Hematopoietic multipotent progenitor cell treated with erythropoietin and hydrocortisone succinate and interleukin-3 and kit ligand, for 15 days (in vitro differentiated cells): ENCODE data around the gene ANP32E.
"Not testable (repeated sequence)": the region's sequence is repeated elsewhere in the genome, so short reads cannot be mapped to it uniquely, and the experiment has no call there.

Experiments used
- DNase-seq: peaks from one replicate; pipeline ENCODE4 v3.0.0-alpha.2; 2015; ENCODE audit warnings: low spot score

The ANP32E gene

GRCh38 chr1:150256554-150257341 is 20.8 kb upstream of the ANP32E start:
- DNase-seq, result no peak

GRCh38 chr1:150256198-150256553 is 20.3 kb upstream of the ANP32E start:
- DNase-seq, result no peak

DNA sequence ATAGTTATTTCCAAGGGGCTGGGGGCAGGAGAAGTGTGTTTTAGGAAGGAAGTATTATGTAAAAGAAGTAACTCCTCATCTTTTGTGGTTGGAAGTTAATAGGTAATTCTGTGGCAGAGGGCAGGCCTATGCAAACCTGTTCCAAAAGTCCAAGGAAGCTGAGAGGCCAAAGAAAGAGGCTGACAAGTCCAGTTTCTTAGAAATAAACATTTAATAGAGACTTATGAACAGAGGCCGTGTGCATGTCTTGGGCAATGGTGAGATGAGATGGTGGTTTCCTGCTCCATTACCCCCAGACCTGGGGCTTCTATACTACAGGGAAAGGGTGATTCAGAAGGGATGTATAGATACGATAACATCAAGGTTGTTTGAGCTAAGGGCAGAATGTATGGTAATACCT is 14.0 kb upstream of the ANP32E start:
- no peak for DNase-seq

DNA sequence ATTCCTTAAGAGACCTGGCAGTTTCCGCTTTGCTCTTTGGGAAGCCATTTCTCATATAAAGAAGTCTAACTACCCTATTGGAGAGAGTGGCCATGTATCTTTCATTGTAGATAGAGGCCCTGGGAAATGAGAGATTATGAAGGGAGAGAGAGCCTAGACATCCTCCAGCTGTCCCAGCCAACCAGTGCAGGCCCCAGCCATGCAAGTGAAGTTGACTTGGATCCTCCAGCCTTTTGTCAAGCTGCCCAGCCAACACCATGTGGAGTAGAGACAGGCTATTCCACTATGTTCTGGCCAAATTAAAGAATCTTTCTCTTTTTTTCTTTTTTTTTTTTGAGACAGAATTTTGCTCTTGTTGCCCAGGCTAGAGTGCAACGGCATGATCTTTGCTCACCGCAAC is 7.1 kb upstream of the ANP32E start:
- no peak for DNase-seq

- DNase-seq, result no peak
Observed at GRCh38 chr1:150237746-150238145, 1.8 kb upstream of the ANP32E start.

GRCh38 chr1:150237176-150237575 is 1.3 kb upstream of the ANP32E start:
- DNase-seq, result not testable (repeated sequence)

- peak; percentile 12 for DNase-seq
Observed at GRCh38 chr1:150236614-150237100, 745 bp upstream of the ANP32E start.

- DNase-seq, result peak; percentile 15
Observed at GRCh38 chr1:150235294-150235851, 539 bp downstream of the ANP32E start.

- peak; percentile 72 for DNase-seq
Observed at GRCh38 chr1:150234566-150235293, 1.2 kb downstream of the ANP32E start.

GRCh38 chr1:150234309-150234565 is 1.7 kb downstream of the ANP32E start:
- no peak for DNase-seq

DNA sequence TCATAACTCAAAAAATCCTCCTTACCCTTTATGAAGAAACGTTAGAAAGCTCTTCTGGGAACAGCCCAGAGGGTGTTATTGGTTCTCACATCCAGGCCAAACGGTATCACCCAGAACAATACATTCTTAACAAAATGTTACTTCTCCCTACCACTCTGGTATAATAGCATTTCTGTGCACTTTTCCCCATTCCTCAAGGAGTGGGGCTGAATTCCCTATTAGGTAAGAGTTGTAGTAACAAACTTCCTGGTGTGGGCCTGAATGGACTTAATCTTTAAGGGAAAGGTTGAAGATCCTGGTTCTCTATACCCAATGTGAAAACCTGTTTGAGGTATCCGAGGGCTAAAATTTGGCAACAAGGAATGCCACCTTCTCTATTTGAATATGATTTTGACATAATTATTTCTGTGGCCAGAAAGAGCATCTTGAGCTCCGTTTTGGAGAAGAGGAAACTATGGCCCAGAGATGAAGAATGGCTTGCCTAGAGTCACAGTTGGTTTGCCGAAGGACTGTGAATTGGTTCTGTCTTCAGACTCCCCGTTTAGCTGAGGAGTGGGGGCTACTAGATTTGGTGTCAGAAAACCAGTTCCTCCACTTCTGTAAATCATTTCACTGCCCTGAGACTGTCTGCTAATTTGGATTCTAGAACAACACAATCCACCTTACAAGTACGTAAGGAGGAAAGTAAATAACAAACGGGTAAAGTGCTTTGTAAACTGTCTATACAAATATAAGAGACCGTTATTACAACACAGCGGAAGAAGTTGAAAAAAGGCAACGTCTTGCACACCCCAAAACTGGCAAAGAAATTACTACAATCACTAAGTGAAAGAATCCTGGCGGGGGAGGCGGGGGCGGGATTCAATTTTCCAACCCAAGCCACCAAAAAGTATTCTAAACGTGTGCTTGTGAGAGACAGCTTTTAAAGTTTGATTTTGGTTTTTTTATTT is 2.3 kb downstream of the ANP32E start:
- DNase-seq, result peak; percentile 14

DNA sequence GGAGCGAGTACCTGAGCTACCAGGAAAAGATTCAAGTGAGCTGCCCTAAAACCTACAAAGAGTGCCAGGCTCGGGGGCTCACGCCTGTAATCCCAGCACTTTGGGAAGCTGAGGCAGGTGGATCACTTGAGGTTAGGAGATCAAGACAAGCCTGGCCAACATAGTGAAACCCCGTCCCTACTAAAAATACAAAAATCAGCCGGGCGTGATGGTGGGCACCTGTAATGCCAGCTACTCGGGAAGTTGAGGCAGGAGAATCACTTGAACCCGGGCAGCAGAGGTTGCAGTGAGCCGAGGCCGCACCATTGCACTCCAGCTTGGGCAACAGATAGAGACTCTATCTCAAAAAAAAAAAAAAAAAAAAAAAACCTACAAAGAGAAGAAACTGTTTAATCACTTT is 3.0 kb downstream of the ANP32E start:
- not testable (repeated sequence) for DNase-seq

DNA sequence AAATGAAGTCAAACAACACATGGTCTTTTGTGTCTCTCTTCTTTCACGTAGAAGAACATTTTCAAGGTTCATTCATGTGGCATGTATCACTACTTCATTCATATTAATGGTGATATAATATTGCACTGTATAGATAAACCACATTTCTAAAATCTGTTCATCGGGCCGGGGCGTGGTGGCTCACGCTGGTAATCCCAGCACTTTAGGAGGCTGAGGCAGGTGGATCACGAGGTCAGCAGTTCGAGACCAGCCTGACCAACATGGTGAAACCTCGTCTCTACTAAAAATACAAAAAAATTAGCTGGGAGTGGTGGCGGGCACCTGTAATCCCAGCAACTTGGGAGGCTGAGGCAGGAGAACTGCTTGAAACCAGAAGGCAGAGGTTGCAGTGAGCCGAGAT is 7.7 kb downstream of the ANP32E start:
- DNase-seq, result not testable (repeated sequence)

DNA sequence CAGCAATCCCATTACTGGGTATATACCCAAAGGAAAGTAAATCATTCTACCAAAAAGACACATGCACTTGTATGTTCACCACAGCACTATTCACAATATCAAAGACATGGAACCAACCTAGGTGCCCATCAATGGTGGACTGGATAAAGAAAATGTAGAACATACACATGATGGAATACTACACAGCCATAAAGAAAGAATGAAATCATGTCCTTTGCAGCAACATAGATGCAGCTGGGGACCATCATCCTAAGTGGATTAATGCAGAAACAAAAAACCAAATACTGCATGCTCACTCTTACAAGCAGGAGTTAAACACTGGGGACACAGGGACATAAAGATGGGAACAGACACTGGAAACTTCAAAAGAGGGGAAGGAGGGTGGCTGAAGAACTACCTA is 8.7 kb downstream of the ANP32E start:
- no peak for DNase-seq

DNA sequence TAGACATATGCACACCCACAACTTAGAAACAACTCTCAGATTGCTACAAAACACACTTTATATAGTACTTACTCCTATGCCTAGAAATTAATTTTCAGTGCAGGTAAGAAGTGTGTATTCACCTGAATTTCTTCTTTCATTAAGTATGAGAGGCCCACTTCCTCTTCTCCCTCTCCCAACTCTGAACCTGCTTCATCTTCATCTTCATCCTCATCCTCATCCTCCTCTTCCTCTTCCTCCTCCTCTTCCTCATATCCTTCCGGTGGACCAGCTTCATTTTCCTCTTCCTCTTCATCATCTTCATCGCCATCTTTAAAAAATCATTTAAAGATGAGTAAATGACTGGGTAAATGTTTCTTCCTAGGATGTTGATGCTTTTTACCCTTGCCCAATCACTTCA is 9.4 kb downstream of the ANP32E start:
- no peak for DNase-seq

GRCh38 chr1:150225546-150225945 is 10.4 kb downstream of the ANP32E start:
- no peak for DNase-seq

DNA sequence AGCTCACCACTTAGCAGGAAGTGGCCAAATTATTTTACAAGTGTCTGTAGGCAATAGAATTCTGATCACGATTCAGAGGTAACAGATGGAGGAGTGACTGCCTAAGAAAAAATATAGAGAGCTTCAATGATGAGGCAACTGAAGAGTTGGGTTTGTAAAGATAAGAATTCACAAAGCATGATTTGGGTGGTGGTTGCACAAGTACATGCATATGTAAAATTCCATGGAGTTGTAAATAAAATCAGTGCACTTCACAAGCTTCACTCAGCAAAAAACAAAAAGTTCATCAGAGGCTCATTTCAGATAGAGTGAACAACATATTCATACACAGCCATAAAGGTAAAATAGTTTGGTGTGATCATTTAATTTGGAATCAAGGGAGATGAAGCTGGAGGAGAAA is 10.9 kb downstream of the ANP32E start:
- DNase-seq, result no peak

GRCh38 chr1:150221552-150221951 is 14.4 kb downstream of the ANP32E start:
- DNase-seq, result peak; percentile 43

DNA sequence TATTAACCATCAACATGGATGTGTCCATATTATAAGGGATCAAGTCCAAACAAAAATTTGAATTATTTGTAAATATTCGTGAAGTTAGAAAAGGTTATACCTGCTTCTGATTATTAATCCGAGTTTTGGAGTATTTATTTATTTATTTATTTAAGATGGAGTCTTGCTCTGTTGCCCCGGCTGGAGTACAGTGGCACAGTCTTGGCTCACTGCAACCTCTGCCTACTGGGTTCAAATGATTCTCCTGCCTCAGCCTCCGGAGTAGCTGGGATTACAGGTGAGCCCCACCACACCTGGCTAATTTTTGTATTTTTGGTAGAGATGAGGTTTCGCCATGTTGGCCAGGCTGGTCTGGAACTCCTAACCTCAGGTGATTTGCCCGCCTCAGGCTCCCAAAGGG is 20.1 kb downstream of the ANP32E start:
- not testable (repeated sequence) for DNase-seq

GRCh38 chr1:150214099-150214756 is 21.7 kb downstream of the ANP32E start:
- DNase-seq, result not testable (repeated sequence)
